ENCODE results near the gene ARID3A. TPM values are rescaled to one million over a fixed set of nuclear protein-coding genes. Genes with fewer than 3 reads are reported as not detected.

ARID3A gene
- total and polyA plus RNA-seq, 12 donors, result 1.6 to 10.2 (median 7.4) TPM

DNA sequence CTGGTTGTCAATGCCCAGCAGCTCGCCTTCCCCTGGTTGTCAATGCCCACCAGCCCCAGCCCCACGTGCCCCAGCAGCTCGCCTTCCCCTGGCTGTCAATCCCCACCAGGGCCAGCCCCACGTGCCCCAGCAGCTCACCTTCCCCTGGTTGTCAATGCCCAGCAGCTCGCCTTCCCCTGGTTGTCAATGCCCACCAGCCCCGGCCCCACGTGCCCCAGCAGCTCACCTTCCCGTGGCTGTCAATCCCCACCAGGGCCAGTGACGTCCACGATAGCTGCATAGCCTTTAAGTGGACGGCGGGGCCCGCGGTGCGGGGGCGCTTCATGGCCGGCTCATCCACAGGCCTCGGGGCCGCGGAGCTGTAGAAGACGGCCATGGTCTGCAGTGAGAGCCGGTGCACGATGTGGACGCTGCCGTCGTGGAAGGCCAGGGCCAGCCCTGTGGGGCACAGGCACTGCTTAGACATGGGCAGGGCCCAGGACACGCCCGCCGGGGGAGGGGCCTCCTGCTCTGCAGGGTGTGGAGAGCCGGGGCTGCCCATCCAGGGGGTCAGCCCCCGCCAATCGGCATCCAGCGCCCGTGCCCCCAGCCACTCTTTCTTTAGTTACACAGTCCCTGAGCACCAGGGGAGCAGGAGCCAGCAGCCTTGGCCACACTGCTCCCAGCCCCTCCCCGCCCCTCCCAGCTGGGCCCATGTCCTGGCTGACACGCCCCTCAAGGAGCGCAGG is 46.0 kb upstream of the ARID3A start:
- intact Hi-C loops (cut with DNase I), result no loop called here
- Histone ChIP-seq H3K9me3 (replicated peaks in 1 of 3) (no peaks in the 10 kb centered on the region), H3K36me3 (replicated peaks in 1 of 2) (peaks cover 0 to 41% of the 10 kb centered on the region in 2 donors), H3K27ac (no peak overlapping the region), H3K4me1 (replicated peaks in 1 of 2) (no peaks in the 10 kb centered on the region), H3K4me3 (no peak overlapping the region), H3K27me3 (no peaks in the 10 kb centered on the region)
- DNase-seq, result no peak
- WGBS, 4 donors, result 82 to 93% (median 89%) methylated on average over 23 to 37 of the region's 37 CpGs
- TF ChIP-seq, protein P1, sequence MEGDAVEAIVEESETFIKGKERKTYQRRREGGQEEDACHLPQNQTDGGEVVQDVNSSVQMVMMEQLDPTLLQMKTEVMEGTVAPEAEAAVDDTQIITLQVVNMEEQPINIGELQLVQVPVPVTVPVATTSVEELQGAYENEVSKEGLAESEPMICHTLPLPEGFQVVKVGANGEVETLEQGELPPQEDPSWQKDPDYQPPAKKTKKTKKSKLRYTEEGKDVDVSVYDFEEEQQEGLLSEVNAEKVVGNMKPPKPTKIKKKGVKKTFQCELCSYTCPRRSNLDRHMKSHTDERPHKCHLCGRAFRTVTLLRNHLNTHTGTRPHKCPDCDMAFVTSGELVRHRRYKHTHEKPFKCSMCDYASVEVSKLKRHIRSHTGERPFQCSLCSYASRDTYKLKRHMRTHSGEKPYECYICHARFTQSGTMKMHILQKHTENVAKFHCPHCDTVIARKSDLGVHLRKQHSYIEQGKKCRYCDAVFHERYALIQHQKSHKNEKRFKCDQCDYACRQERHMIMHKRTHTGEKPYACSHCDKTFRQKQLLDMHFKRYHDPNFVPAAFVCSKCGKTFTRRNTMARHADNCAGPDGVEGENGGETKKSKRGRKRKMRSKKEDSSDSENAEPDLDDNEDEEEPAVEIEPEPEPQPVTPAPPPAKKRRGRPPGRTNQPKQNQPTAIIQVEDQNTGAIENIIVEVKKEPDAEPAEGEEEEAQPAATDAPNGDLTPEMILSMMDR (IDR thresholded peaks at IDR 0.05), result no peak
- no peak for TF ChIP-seq POLR2A (IDR thresholded peaks at IDR 0.05)

DNA sequence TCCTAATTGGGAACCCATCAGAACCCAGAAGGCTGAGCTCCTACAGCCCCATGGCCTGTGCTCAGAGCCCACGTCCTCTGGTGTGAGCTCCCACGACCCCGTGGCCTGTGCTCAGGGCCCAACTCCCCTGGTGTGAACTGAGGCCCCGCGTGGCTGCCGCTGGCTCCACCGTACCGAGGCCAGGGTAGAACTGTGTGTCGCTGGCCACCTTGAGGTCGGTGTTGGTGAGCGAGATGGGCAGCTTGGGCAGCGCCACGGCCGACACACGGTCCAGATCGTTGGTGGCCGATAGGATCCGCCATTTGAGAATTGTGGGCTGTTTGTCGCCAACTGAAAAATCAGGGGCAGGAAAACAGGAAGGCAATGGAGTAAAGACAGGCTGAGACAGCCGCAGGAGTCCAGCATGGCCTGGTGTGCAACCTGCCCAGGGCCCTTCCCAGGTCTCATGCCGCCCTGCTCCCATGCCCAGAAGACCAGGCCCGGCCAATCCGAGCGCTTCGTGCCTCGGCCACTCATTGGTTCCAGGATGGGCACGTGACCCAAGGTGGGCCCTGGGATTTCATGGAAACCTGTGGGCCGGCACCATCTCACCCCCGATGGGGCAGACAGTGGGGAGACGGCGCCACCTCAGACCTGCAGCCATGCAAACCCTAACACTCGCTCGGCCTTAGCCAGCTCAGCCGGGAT is 44.3 kb upstream of the ARID3A start:
- 96 to 98% (median 97%) methylated on average over 25 to 34 of the region's 34 CpGs for WGBS, 4 donors
- no peaks in the 10 kb centered on the region for H3K9me3 ChIP-seq (replicated peaks in 1 of 3)
- H3K4me1 ChIP-seq (replicated peaks in 1 of 2), result no peaks in the 10 kb centered on the region
- intact Hi-C loops (cut with DNase I), result no loop called here
- H3K36me3 ChIP-seq (replicated peaks in 1 of 2), result peaks cover 0 to 56% of the 10 kb centered on the region in 2 donors
- H3K4me3 ChIP-seq, result no peak overlapping the region
- DNase-seq, result no peak
- TF ChIP-seq POLR2A (IDR thresholded peaks at IDR 0.05), result no peak
- TF ChIP-seq, protein P1 (IDR thresholded peaks at IDR 0.05), result no peak
- no peak overlapping the region for H3K27ac ChIP-seq
- H3K27me3 ChIP-seq, result no peaks in the 10 kb centered on the region

DNA sequence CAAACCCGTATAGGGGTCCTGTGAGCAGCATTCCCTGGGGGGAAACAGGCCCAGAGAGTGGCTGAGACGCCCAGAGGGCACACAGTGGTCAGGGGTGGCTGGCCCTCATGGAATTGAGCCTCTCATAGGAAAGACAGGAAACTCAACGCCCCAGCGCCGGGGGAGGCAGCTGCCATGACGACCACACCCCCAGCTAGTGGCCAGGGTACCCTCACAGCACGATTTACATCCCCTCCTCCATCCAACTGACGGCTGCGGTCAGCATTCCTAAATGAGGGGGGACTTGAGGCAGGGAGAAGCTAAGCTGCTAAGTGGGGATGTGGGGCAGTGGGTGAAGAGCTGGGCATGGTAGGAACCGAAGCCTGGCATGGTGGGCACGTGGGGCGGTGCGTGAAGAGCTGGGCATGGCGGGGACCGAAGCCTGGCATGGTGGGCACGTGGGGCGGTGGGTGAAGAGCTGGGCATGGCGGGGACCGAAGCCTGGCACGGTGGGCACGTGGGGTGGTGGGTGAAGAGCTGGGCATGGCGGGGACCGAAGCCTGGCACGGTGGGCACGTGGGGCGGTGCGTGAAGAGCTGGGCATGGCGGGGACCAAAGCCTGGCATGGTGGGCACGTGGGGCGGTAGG is 42.9 kb upstream of the ARID3A start:
- Histone ChIP-seq H3K4me1 (replicated peaks in 1 of 2) (no peaks in the 10 kb centered on the region), H3K4me3 (no peak overlapping the region), H3K36me3 (replicated peaks in 1 of 2) (peaks cover 0 to 58% of the 10 kb centered on the region in 2 donors), H3K27me3 (no peaks in the 10 kb centered on the region), H3K27ac (no peak overlapping the region), H3K9me3 (replicated peaks in 1 of 3) (no peaks in the 10 kb centered on the region)
- DNase-seq, result no peak
- WGBS, 4 donors, result 86 to 92% (median 91%) methylated on average over 10 to 27 of the region's 30 CpGs
- intact Hi-C loops (cut with DNase I), result no loop called here
- TF ChIP-seq, protein P1 (IDR thresholded peaks at IDR 0.05), result no peak
- TF ChIP-seq POLR2A (IDR thresholded peaks at IDR 0.05), result no peak

DNA sequence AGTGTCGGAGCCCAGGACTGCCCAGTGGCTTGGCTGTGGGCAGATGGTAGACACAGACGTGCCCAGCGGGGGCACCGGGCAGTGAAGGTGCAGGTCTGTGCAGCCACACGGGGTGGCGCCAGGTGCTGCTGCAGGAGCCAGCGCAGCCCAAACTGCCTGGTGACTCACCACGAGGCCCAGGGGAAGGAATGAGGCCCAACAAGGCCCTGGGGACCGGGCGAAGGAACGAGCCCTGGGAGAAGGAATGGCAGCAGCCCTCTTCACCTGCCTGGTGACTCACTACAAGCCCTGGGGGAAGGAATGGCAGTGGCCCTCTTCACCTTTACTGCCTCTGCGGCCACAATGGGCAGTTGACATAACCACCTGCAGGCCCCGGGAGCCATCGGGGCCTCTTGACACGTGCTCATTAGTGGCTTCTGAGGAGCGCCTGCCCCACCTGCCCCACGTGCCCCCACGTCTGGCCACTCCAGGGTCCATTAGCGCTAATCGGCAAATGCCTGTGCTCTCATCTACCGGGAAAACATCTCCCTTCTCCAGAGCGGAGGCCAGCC is 42.1 kb upstream of the ARID3A start:
- Histone ChIP-seq H3K36me3 (replicated peaks in 1 of 2) (peaks cover 0 to 62% of the 10 kb centered on the region in 2 donors), H3K27ac (no peak overlapping the region), H3K4me3 (no peak overlapping the region), H3K27me3 (no peaks in the 10 kb centered on the region), H3K9me3 (replicated peaks in 1 of 3) (no peaks in the 10 kb centered on the region), H3K4me1 (replicated peaks in 1 of 2) (no peaks in the 10 kb centered on the region)
- 82 to 95% (median 92%) methylated on average over 7 to 22 of the region's 22 CpGs for WGBS, 4 donors
- intact Hi-C loops (cut with DNase I), result no loop called here
- DNase-seq, result no peak
- no peak for TF ChIP-seq POLR2A (IDR thresholded peaks at IDR 0.05)
- TF ChIP-seq, protein P1 (IDR thresholded peaks at IDR 0.05), result no peak
